GM18868 (cell line): ENCODE results near the gene THUMPD2.
"Not testable (repeated sequence)": the region's sequence is repeated elsewhere in the genome, so short reads cannot be mapped to it uniquely, and the experiment has no call there.

ENCODE experiments used
- ATAC-seq: cut with Tn5 transposase; IDR thresholded peaks from one replicate; pipeline ENCODE4 v1.9.1; 2021; ENCODE audit warnings: mild to moderate bottlenecking, moderate library complexity; ENCODE audit not compliant: unreplicated experiment

THUMPD2 gene

GRCh38 chr2:39757156-39757555 lies 21.9 kb downstream of the THUMPD2 start:
- ATAC-seq: no peak

DNA sequence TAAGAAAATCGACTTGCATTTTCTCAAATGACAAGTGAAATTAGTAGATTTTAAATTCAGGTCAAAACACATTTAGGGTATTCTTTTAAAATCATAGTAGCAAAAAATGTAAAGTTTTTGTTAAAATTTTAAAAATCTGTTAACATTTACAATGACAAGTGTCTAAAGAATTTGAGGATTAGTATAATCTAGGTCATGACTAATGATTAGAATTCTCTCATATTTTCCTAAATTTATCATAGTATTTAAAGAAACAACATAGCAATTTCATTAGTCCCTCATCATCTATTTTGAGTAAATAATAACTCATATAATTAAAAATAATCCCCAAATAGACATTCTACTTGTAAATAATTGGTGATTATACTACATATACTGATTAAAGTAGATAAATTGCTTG lies 23.6 kb downstream of the THUMPD2 start:
- no peak for ATAC-seq

DNA sequence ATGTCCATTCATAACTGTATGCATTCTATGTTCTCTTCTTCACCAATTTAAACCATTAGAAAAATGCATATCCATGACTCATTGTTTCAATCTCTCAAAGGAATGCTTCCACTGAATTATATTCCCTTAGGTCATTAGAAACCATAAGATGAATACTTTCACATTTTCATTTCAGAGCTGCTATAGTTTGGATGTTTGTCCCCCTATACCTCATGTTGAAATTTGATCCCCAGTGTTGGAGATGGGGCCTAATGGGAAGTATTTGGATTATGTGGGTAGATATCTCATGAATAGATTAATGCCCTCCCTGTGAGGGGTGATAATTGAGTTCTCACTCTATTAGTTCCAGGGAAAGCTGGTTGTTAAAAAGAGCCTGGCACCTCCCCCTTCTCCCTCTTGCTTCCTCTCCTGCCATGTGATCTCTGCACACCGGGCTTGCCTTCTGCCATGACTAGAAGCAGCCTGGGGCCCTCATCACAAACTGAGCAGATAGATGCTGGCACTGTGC lies 35.7 kb downstream of the THUMPD2 start:
- no peak for ATAC-seq

DNA sequence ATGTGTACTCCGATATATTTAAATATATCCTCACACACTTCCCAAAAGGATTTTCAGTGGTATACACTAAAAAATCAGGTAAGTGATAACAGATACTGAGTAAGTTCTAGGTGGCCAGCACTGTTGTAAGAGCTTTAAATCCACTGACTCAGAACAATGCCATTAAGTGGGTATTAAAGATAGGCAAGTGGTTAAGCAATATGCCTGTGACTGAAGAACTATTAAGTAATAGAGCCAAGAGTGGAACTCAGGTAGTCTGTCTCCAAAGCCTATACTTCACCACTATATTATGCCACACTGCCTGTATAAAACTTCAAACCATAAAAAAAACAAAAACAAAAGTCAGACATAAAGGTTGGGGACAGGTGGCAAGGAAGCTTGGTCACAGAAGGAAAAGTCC lies 37.2 kb downstream of the THUMPD2 start:
- no peak for ATAC-seq

GRCh38 chr2:39739386-39739785 lies 39.7 kb downstream of the THUMPD2 start:
- no peak for ATAC-seq

- no peak for ATAC-seq
These were observed 40.1 kb downstream of the THUMPD2 start for GRCh38 chr2:39738936-39739335.

DNA sequence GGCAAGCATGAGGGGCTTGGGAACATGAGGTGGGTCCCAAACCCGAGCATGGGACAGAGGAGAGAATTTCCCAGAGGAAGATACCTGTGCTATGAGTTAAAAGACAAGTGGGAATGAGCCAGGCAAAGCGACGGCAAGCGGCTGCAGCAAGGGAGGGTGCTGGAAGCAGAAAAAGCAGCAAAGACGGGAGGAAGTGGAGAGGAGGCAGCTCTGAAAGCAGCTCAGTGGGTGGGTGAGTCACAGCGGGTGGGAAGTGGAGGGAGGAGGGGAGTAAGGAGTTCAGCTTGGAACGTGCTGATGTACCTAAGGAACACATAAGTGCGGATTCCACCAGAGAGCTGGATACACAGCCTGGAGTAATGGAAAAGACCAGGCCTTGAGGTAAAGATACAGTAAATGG lies 41.4 kb downstream of the THUMPD2 start:
- no peak for ATAC-seq

DNA sequence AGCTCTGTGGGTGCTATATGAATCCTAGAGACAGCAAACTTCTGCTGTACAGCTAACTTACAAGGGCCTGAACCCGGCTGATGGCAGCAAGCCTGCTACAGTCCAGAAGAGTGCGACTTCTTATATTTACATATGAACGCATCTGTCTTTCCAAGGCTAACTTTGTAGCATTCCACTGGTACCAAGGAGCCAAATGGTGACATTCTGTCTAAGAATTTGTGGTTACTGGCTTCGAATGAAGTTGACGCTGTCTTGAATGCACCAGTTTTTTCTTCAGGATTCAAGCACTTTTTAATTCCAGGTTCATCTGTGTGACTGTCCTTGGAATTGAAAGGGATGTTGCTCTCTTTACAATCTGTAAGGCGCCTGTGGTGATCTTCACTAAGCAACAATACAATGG lies 42.4 kb downstream of the THUMPD2 start:
- no peak for ATAC-seq

DNA sequence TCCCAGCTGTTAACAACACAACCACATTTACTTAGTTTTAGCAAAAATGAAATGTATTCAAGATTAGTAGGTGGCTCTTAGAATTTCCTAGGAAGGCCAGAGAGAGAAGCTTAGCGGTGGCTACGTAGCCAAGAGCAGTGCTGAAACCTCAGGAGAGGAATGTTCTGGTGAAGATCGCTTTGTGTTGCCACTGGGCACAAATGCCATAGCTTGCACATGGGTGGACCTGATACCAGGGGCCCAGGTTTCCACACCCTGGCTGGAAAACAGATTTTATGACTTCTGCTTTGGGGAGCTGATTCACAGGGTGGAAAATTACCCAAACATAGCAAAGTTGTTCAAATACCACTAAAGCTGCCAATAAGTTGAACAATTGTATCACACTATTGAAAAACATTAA lies 43.4 kb downstream of the THUMPD2 start:
- no peak for ATAC-seq

DNA sequence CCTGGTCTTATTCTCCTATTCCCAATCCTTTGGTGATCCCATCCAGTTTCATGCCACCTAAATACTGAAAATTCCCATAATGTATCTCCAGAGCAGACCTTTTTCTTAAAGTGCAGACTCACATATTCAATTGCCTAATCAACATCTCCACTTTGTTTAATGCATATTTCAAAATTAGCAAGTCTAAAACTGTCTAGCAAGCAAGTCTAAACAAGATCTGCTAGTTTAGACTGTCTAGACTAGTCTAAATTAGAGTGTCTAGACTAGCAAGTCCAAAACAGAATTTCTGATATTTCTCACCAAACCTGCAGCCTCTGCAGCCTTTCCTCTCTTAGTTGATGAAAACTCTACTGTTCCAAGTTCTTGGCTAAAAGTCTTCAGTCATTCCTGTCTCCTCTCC lies 44.6 kb downstream of the THUMPD2 start:
- no peak for ATAC-seq

DNA sequence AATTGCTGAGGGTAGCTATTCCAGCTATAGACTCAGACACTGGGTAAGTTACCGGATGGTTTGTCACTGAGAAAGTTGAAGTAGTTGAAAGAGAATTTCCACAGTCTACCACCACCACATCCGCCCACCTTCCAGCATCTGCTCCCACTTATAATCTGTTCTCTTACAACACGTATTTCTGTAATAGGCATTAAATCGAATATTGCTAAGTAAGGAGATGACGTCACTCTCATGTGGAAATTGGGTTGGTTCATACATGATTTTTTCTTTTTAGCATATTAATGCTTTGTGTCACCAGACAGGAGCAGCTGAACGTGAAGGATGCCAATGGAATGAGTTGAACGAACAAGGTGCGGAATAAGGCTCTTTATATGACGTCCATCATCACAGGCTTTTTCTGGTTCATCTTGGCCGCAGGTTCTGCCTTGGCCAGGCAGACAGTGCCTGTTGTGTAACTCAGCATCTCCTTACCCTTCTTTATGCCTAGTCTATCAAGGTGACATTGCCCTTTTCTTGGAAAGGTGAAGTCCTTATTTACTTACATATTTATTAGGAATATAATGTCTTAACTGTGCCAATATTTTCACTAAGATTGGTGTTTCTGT lies 45.9 kb downstream of the THUMPD2 start:
- no peak for ATAC-seq

GRCh38 chr2:39732482-39732881 lies 46.6 kb downstream of the THUMPD2 start:
- ATAC-seq: no peak

GRCh38 chr2:39731546-39731945 lies 47.5 kb downstream of the THUMPD2 start:
- no peak for ATAC-seq

- ATAC-seq: peak; percentile 66
These were observed 48.3 kb downstream of the THUMPD2 start for GRCh38 chr2:39730685-39731302.

DNA sequence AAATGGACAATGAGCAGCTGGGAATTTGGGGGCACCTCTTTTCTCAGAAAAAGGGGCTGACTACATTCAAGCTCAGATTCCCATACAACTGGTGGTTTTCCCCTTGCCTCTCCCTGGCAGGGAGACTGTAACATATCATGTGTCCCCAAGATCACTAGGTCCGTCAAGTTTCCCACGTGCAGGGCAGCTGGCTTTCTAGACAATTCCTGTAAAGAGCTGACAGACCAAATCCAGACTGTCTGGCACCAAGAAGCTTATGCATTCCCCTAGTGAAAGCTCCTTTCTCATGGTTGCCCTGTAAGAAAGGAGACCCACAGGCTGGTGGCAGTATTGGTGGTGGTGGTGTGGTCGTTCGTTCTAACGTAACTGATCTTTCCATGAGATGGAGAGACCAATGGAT lies 48.8 kb downstream of the THUMPD2 start:
- no peak for ATAC-seq

DNA sequence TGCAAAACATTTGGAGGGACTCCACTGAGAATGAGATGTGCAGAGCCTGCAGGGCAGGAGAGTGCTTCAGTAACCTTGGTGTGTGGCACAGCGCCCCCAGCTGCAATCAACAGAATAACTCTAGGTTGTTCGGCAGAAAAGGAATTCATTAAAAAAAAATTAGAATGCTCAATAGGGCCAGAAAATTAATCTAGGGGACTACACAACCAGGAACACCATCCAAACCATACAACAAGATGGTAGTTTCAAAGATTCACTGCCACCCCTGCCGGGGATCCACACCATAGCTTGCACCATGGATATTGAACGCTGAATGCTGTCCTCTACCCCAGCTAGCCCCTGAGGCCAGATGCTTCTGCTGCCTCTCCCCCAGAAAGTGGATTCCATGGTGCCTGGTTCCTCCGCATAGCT lies 50.1 kb downstream of the THUMPD2 start:
- ATAC-seq: peak; percentile 61

- not testable (repeated sequence) for ATAC-seq
These were observed 51.0 kb downstream of the THUMPD2 start for GRCh38 chr2:39728085-39728484.

DNA sequence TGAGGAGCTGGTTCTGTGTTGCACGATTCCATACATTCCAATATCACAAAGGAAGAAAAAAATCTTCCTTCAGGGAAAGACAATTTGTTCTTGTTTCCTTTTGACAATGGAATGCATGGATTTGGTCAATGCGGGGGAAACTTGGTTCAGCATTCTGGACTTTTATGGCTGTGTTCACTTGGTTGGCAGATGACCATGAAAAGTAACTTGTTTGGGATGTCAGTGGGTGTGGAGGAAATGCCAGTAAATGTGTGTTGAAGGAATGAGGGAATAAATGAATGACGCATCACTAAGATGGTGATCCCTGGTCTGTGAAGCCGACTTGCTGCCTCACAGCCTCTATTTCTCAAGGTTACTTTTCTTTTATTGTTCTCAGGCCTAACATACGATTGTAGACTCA lies 53.7 kb downstream of the THUMPD2 start:
- no peak for ATAC-seq

DNA sequence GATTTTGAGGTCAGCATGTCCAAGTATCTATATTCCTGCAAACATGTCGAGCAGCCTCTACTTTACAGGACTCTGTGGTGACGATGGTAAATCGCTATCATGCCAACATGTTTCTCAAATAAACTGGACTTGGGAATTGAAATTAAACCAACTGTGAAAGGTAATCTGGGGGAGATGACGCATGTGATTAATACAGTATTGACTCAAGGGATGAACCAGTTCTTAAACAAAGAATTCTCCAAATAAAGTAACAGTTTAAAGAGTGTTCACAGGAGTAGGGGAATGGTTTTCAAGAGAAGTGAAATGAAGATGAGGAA lies 54.3 kb downstream of the THUMPD2 start:
- no peak for ATAC-seq

- no peak for ATAC-seq
These were observed 54.9 kb downstream of the THUMPD2 start for GRCh38 chr2:39723946-39724827.

- ATAC-seq: no peak
These were observed 55.6 kb downstream of the THUMPD2 start for GRCh38 chr2:39723497-39723896.

DNA sequence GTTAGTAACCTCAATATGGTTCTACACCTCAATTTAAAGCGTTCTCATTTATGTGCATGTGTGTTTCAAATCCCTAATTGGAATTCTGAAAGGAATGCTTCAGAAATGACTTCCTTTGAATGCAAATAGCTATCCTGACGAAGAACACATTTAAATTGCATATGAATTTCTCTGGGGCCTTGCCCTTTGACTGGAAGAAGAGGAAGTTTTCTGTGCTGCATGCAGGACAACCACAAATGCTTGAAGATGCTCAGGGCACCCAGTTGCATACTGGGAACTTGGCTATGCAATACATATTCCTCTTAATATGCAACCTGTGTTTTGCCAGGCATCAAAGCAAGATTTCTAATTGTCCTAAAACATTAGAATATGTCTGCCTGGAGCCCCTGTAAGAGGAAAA lies 58.1 kb downstream of the THUMPD2 start:
- ATAC-seq: no peak
